ENCODE measurements around the gene ALK.

DNA sequence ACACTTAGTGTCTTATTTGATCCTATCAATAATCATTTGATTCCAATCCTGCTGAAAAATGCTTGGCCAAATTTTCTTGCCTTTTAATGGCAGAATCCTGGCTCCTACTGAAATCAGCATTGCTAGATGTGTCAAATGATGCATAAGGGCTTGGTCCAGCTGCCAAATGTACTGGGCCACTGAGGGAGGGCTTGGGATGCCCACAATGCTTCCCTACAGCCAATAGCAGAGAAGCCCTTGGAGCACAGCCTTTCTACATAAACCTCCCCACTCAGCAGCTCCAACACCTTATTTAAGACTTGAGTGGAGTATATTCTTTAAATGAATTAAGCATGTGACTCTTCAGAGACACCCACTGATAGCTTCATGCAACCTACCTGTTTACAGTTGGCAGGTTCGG is 3.6 kb downstream of the ALK start:
- TF ChIP-seq, protein P1, sequence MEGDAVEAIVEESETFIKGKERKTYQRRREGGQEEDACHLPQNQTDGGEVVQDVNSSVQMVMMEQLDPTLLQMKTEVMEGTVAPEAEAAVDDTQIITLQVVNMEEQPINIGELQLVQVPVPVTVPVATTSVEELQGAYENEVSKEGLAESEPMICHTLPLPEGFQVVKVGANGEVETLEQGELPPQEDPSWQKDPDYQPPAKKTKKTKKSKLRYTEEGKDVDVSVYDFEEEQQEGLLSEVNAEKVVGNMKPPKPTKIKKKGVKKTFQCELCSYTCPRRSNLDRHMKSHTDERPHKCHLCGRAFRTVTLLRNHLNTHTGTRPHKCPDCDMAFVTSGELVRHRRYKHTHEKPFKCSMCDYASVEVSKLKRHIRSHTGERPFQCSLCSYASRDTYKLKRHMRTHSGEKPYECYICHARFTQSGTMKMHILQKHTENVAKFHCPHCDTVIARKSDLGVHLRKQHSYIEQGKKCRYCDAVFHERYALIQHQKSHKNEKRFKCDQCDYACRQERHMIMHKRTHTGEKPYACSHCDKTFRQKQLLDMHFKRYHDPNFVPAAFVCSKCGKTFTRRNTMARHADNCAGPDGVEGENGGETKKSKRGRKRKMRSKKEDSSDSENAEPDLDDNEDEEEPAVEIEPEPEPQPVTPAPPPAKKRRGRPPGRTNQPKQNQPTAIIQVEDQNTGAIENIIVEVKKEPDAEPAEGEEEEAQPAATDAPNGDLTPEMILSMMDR (IDR thresholded peaks at IDR 0.05), result no peak
- no peak for TF ChIP-seq POLR2A (IDR thresholded peaks at IDR 0.05)
